CD4-positive, alpha-beta T cell (primary cell): ENCODE measurements around the gene MREG. TPM values are rescaled to one million over a fixed set of nuclear protein-coding genes. Genes with fewer than 3 reads are reported as not detected.
"Not testable (repeated sequence)": the region's sequence is repeated elsewhere in the genome, so short reads cannot be mapped to it uniquely, and the experiment has no call there.

Experiments
- ATAC-seq: fragments of 200-7000 bp; cut with Tn5 transposase; one replicate; pipeline ENCODE4 v1.10.0; 2022; ENCODE audit warnings: mild to moderate bottlenecking; ENCODE audit not compliant: poor library complexity
- CTCF ChIA-PET: fragments of 350-600 bp; sonication (Branson Sonifier 250); formaldehyde crosslinking; loops from one replicate; lab custom pipeline; 2021; ENCODE audit warnings: antibody characterized with exemption, inconsistent platforms; lab: Charles Lee
- POLR2A ChIA-PET: fragments of 350-600 bp; sonication (Branson Sonifier 250); formaldehyde crosslinking; loops from one replicate; lab custom pipeline; 2021; ENCODE audit warnings: antibody characterized with exemption, inconsistent platforms; lab: Charles Lee
- DNase-seq, 14 experiments: peaks; one replicate each; pipeline ENCODE4 v3.0.0-alpha.2; 2013 to 2020; ENCODE audit warnings: mixed read lengths in 2 of 14
- H3K27ac ChIP-seq, 2 donors: one replicate each; pipeline versions ENCODE4 v1.5.1 to v1.7.0; 2013; ENCODE audit warnings: low read length in 2 of 2, low read depth in 1 of 2, mild to moderate bottlenecking in 1 of 2
- H3K27me3 ChIP-seq, 2 experiments: 1 replicate in 1 of 2; 2 replicates in 1 of 2; pipeline versions ENCODE4 v1.6.1 to v1.7.0; 2013; ENCODE audit warnings: low read length in 2 of 2, control low read depth in 1 of 2, mild to moderate bottlenecking in 1 of 2, moderate library complexity in 1 of 2; ENCODE audit not compliant: insufficient read depth in 2 of 2, control insufficient read depth in 1 of 2
- H3K36me3 ChIP-seq: one replicate; pipeline ENCODE4 v1.6.1; 2013; ENCODE audit warnings: low read length, control low read depth; ENCODE audit not compliant: insufficient read depth
- H3K4me1 ChIP-seq: one replicate; pipeline ENCODE4 v1.6.1; 2013; ENCODE audit warnings: low read length, control low read depth; ENCODE audit not compliant: insufficient read depth
- H3K4me3 ChIP-seq: one replicate; pipeline ENCODE4 v1.5.1; 2013; ENCODE audit warnings: mild to moderate bottlenecking, low read length, moderate library complexity
- H3K9me3 ChIP-seq, 2 experiments: 1 replicate in 1 of 2; 2 replicates in 1 of 2; pipeline versions ENCODE4 v1.6.1 to v1.7.0; 2013; ENCODE audit warnings: low read length in 2 of 2, mild to moderate bottlenecking in 2 of 2, control low read depth in 1 of 2, moderate library complexity in 1 of 2; ENCODE audit not compliant: control insufficient read depth in 1 of 2, insufficient read depth in 1 of 2
- H3K27ac Mint-ChIP-seq: one replicate; pipeline ENCODE4 v1.8.0; 2020; ENCODE audit warnings: mixed read lengths
- H3K27me3 Mint-ChIP-seq: one replicate; pipeline ENCODE4 v1.8.0; 2021; ENCODE audit warnings: mixed read lengths
- H3K36me3 Mint-ChIP-seq: one replicate; pipeline ENCODE4 v1.8.0; 2021; ENCODE audit warnings: low read depth, mixed read lengths
- H3K4me1 Mint-ChIP-seq: one replicate; pipeline ENCODE4 v1.8.0; 2021; ENCODE audit warnings: low read depth, mixed read lengths
- H3K4me3 Mint-ChIP-seq: one replicate; pipeline ENCODE4 v1.8.0; 2020; ENCODE audit warnings: mild to moderate bottlenecking, mixed read lengths
- H3K9me3 Mint-ChIP-seq: one replicate; pipeline ENCODE4 v1.8.0; 2020; ENCODE audit warnings: mixed read lengths
- intact Hi-C, 2 experiments: fragments of 100-400 bp; cut with DNase I in 1 of 2; cut with micrococcal nuclease in 1 of 2; formaldehyde crosslinking; loops; one replicate each; pipeline versions ENCODE4 v1.15.1 to v1.9.0; 2023 to 2025; cut with DNase I, micrococcal nuclease
- total RNA-seq, 174 experiments: library from RNA in 2 of 174; stranded (reverse) in 2 of 174; gene quantifications; one replicate each; pipeline ENCODE4 v1.2.3 and lab custom pipeline; 2021 to 2026
- TF ChIP-seq, protein P1 (sequence below): fragments of 200-600 bp; IDR thresholded peaks from one replicate; pipeline ENCODE4 v1.8.0; 2022; ENCODE audit warnings: antibody characterized with exemption, mild to moderate bottlenecking

The MREG gene
- total RNA-seq, 2 experiments from 2014 or later: 1.8 to 2.8 TPM

DNA sequence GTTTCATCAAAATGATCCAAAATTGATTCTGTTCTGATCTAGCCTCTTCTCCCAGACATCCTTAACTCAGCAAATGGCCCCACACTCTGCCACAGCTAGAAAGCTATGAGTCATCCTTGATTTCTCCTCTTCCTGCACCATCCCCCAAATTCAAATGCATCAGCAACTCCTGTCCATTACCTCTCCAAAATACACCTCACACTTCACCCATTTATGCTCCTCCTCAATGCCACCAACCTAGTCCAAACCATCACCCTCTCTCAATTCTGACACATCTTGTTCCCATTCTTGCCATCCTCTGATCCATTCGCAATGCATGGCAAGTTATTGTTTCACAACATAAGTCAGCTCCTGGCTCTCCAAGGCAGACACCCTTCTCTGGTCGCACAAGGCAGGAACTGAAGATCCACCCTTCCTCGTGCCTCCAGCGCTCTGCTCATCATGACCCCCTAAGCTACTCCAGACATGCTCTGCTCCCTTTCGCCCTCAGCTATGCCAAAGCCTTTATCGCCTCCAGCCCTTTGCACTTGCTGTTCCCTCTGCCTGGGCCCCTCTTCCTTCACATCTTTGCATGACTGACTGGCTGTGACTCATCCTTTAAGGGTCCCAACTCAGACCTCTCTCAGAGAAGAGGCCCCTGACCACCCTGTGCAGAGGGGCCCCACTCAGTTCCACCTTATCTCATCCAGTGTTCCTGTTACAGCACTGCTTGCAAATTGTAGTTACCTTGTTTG, 83.6 kb downstream of the MREG start:
- Mint-ChIP-seq H3K36me3 (no peaks in the 10 kb centered on the region), H3K27me3 (peaks cover 12% of the 10 kb centered on the region), H3K9me3 (no peaks in the 10 kb centered on the region), H3K4me1 (no peaks in the 10 kb centered on the region), H3K4me3 (no peak overlapping the region), H3K27ac (no peak overlapping the region)
- Histone ChIP-seq H3K4me1 (no peaks in the 10 kb centered on the region), H3K27ac (no peak overlapping the region), H3K27me3 (no peaks in the 10 kb centered on the region), H3K4me3 (no peak overlapping the region), H3K9me3 (no peaks in the 10 kb centered on the region), H3K36me3 (no peaks in the 10 kb centered on the region)
- ATAC-seq: no peak
- intact Hi-C loops: loop anchor here in 1 of 2 experiments (5.0 kb wide), 1 partner anchor 477 kb away; no protein-coding TSS in a partner anchor
- TF ChIP-seq, protein P1, sequence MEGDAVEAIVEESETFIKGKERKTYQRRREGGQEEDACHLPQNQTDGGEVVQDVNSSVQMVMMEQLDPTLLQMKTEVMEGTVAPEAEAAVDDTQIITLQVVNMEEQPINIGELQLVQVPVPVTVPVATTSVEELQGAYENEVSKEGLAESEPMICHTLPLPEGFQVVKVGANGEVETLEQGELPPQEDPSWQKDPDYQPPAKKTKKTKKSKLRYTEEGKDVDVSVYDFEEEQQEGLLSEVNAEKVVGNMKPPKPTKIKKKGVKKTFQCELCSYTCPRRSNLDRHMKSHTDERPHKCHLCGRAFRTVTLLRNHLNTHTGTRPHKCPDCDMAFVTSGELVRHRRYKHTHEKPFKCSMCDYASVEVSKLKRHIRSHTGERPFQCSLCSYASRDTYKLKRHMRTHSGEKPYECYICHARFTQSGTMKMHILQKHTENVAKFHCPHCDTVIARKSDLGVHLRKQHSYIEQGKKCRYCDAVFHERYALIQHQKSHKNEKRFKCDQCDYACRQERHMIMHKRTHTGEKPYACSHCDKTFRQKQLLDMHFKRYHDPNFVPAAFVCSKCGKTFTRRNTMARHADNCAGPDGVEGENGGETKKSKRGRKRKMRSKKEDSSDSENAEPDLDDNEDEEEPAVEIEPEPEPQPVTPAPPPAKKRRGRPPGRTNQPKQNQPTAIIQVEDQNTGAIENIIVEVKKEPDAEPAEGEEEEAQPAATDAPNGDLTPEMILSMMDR: no peak
- no peak for DNase-seq
- ChIA-PET POLR2A (no interaction called here), CTCF (no interaction called here)

DNA sequence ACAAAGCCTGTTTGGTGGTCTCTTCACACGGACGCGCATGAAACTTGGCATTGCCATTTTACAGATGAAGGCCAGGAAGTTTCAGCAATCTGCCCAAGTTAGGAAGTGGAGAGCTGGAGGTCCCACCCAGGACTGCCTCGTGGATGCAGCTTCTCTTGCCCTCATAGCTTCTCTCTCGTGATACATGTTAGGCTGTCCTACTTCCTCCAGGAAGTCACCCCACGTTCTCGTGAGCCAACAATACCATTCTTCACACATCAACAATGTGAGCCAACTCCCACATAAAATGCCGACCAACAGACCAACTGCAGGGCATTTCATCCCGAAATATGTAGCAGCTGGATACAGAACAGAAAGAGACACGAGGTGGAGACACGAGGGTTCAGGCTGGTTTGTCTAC, 85.3 kb downstream of the MREG start:
- TF ChIP-seq, protein P1: no peak
- DNase-seq (no peak), ATAC-seq (no peak)
- H3K9me3 ChIP-seq: no peaks in the 10 kb centered on the region
- ChIA-PET POLR2A (no interaction called here), CTCF (no interaction called here)
- no peak overlapping the region for H3K4me3 ChIP-seq
- peaks cover 12% of the 10 kb centered on the region for H3K27me3 Mint-ChIP-seq
- H3K36me3 ChIP-seq: no peaks in the 10 kb centered on the region
- H3K4me1 ChIP-seq: no peaks in the 10 kb centered on the region
- H3K27ac ChIP-seq: no peak overlapping the region
- no peaks in the 10 kb centered on the region for H3K4me1 Mint-ChIP-seq
- H3K9me3 Mint-ChIP-seq: no peaks in the 10 kb centered on the region
- H3K36me3 Mint-ChIP-seq: no peaks in the 10 kb centered on the region
- H3K27ac Mint-ChIP-seq: no peak overlapping the region
- intact Hi-C loops: no loop called here
- H3K4me3 Mint-ChIP-seq: no peak overlapping the region
- H3K27me3 ChIP-seq: no peaks in the 10 kb centered on the region

DNA sequence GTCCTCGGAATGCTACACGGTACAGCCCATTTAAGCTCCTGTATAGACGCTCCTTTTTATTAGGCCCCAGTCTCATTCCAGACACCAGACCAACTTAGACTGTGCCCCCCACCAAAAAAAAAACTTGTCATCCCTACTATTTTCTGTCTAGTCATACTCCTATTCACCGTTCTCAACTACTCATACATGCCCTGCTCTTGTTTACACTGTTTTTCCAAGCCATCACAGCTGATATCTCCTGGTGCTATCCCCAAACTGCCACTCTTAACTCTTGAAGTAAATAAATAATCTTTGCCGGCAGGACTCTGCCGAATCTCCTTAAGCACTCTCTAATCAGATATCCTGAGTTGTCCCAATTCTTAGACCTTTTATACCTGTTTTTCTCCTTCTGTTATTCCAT, 86.4 kb downstream of the MREG start:
- H3K4me1 ChIP-seq, H3K9me3 ChIP-seq, H3K4me3 ChIP-seq, H3K27ac ChIP-seq, H3K4me3 Mint-ChIP-seq, ATAC-seq, POLR2A ChIA-PET, H3K4me1 Mint-ChIP-seq, H3K36me3 ChIP-seq, H3K9me3 Mint-ChIP-seq, H3K27ac Mint-ChIP-seq, CTCF ChIA-PET, H3K36me3 Mint-ChIP-seq, intact Hi-C loops, H3K27me3 ChIP-seq, DNase-seq: not testable (repeated sequence)
- H3K27me3 Mint-ChIP-seq: peaks cover 12% of the 10 kb centered on the region

DNA sequence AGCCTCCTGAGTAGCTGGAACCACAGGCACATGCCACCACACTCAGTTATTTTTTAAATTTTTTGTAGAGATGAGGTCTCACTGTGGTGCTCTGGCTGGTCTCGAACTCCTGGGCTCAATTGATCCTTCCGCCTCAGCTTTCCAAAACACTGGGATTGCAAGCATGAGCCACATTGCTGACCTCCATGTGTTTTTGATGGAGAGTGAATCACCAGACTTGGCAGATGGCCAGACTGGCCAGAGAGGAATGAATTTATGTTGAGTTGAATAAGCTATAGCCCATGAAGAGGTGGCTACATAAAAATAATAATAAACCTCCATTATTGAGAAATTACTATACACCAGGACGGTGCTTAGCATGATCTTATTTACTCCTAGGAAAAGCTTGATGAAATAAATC, 91.5 kb downstream of the MREG start:
- no peaks in the 10 kb centered on the region for H3K36me3 Mint-ChIP-seq
- DNase-seq (no peak), ATAC-seq (no peak)
- H3K4me1 Mint-ChIP-seq: no peaks in the 10 kb centered on the region
- no peak overlapping the region for H3K27ac Mint-ChIP-seq
- Histone ChIP-seq H3K9me3 (no peaks in the 10 kb centered on the region), H3K27me3 (peaks cover 0 to under 1% of the 10 kb centered on the region in 2 experiments), H3K4me3 (no peak overlapping the region), H3K27ac (no peak overlapping the region), H3K36me3 (no peaks in the 10 kb centered on the region), H3K4me1 (no peaks in the 10 kb centered on the region)
- peaks cover 8% of the 10 kb centered on the region for H3K27me3 Mint-ChIP-seq
- intact Hi-C loops: loop anchor here in 1 of 2 experiments (2.0 kb wide), 1 partner anchor 651 kb away; no protein-coding TSS in a partner anchor
- no peak overlapping the region for H3K4me3 Mint-ChIP-seq
- TF ChIP-seq, protein P1: no peak
- CTCF ChIA-PET: no interaction called here
- H3K9me3 Mint-ChIP-seq: no peaks in the 10 kb centered on the region
- POLR2A ChIA-PET: no interaction called here
